Suprapubic skin (tissue), 4 donors: ENCODE results near the gene CRACDL. TPM values are rescaled to one million over a fixed set of nuclear protein-coding genes. Genes with fewer than 3 reads are reported as not detected.

Experiments used
- DNase-seq, 2 donors: peaks; one replicate each; pipeline ENCODE4 v3.0.0-alpha.2; 2019; ENCODE audit warnings: low spot score in 2 of 2
- H3K27ac ChIP-seq: fragments of 200-600 bp; sonication (generic); one replicate; pipeline ENCODE4 v1.5.1; 2019
- H3K27me3 ChIP-seq: fragments of 200-600 bp; sonication (generic); one replicate; pipeline ENCODE4 v1.5.1; 2019
- H3K36me3 ChIP-seq: fragments of 200-600 bp; sonication (generic); one replicate; pipeline ENCODE4 v1.5.1; 2019
- H3K4me1 ChIP-seq: fragments of 200-600 bp; sonication (generic); one replicate; pipeline ENCODE4 v1.5.1; 2019
- H3K4me3 ChIP-seq: fragments of 200-600 bp; sonication (generic); one replicate; pipeline ENCODE4 v1.5.1; 2019; ENCODE audit warnings: mild to moderate bottlenecking
- H3K9me3 ChIP-seq: fragments of 200-600 bp; sonication (generic); one replicate; pipeline ENCODE4 v1.5.1; 2019
- EP300 ChIP-seq: sonication (generic); formaldehyde crosslinking; IDR thresholded peaks from one replicate; pipeline ENCODE4 v1.6.1; 2017; ENCODE audit warnings: antibody characterized with exemption
- POLR2A ChIP-seq, 2 donors: fragments of 450-650 bp; IDR thresholded peaks; one replicate each; pipeline ENCODE4 v1.6.1; 2017; ENCODE audit warnings: antibody characterized with exemption in 2 of 2, mild to moderate bottlenecking in 2 of 2, moderate library complexity in 2 of 2
- POLR2AphosphoS5 ChIP-seq, 3 donors: sonication (generic); formaldehyde crosslinking; IDR thresholded peaks; one replicate each; pipeline ENCODE4 v1.6.1; 2017; ENCODE audit warnings: antibody characterized with exemption in 3 of 3
- whole genome bisulfite sequencing: methylation state at CpG from one replicate; pipeline ENCODE4 v1.1.5; 2018; 5-methylcytosine and 5-hydroxymethylcytosine counted together
- total RNA-seq, 4 donors: library from RNA; depleted of rRNA; stranded (reverse); fragments of >200 nt; gene quantifications; one replicate each; pipeline ENCODE4 v1.1.0, GENCODE V29; 2016
- TF ChIP-seq, protein P1 (sequence below), 2 donors: fragments of 200-600 bp in 1 of 2; fragments of 450-650 bp in 1 of 2; sonication (generic) in 1 of 2; IDR thresholded peaks; one replicate each; pipeline ENCODE4 v1.5.1; 2016 to 2019; ENCODE audit warnings: antibody characterized with exemption in 2 of 2, mild to moderate bottlenecking in 1 of 2, moderate library complexity in 1 of 2

The CRACDL gene
- total RNA-seq, 4 donors from 2014 or later: 5.2 to 13.0 (median 11.3) TPM

GRCh38 chr2:98842136-98842535 lies 93.9 kb downstream of the CRACDL start:
- Histone ChIP-seq H3K4me1 (no peaks in the 10 kb centered on the region), H3K36me3 (no peaks in the 10 kb centered on the region), H3K27ac (no peak overlapping the region), H3K9me3 (no peaks in the 10 kb centered on the region), H3K4me3 (no peak overlapping the region), H3K27me3 (no peaks in the 10 kb centered on the region)
- TF ChIP-seq, protein P1, sequence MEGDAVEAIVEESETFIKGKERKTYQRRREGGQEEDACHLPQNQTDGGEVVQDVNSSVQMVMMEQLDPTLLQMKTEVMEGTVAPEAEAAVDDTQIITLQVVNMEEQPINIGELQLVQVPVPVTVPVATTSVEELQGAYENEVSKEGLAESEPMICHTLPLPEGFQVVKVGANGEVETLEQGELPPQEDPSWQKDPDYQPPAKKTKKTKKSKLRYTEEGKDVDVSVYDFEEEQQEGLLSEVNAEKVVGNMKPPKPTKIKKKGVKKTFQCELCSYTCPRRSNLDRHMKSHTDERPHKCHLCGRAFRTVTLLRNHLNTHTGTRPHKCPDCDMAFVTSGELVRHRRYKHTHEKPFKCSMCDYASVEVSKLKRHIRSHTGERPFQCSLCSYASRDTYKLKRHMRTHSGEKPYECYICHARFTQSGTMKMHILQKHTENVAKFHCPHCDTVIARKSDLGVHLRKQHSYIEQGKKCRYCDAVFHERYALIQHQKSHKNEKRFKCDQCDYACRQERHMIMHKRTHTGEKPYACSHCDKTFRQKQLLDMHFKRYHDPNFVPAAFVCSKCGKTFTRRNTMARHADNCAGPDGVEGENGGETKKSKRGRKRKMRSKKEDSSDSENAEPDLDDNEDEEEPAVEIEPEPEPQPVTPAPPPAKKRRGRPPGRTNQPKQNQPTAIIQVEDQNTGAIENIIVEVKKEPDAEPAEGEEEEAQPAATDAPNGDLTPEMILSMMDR (IDR thresholded peaks at IDR 0.05): no peak
- TF ChIP-seq POLR2AphosphoS5 (IDR thresholded peaks at IDR 0.05) (no peak), POLR2A (IDR thresholded peaks at IDR 0.05) (no peak), EP300 (no peak)
- no peak for DNase-seq
- 92% methylated on average over 3 of the region's 3 CpGs for WGBS

DNA sequence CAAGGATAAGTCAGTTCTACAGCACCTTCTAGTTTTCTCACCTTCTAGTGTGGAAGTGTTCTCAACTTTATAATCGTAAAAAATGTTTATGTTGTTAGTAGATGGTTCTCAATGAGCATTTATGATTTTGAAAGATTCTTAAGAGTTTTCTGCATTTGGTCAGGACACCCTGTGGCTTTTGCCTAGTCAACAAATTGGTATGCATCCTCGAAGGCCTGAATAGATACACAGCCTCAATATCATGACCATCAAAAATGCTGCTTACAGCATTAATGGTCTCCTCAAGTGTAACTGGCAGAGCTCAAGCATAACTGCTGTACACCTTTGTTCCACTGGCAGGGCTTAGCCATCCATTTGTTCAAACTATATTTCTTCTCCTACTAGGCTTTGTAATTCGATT lies 96.7 kb downstream of the CRACDL start:
- TF ChIP-seq EP300: no peak
- no peak for TF ChIP-seq POLR2A (IDR thresholded peaks at IDR 0.05)
- TF ChIP-seq, protein P1 (IDR thresholded peaks at IDR 0.05): no peak
- TF ChIP-seq POLR2AphosphoS5 (IDR thresholded peaks at IDR 0.05): no peak
- 54% methylated on average over 3 of the region's 3 CpGs for WGBS
- Histone ChIP-seq H3K27ac (no peak overlapping the region), H3K27me3 (no peaks in the 10 kb centered on the region), H3K9me3 (no peaks in the 10 kb centered on the region), H3K4me1 (no peaks in the 10 kb centered on the region), H3K4me3 (no peak overlapping the region), H3K36me3 (no peaks in the 10 kb centered on the region)
- DNase-seq: no peak

- 62% methylated on average over 10 of the region's 10 CpGs for WGBS
- H3K27me3 ChIP-seq: no peaks in the 10 kb centered on the region
- H3K27ac ChIP-seq: no peak overlapping the region
- no peaks in the 10 kb centered on the region for H3K4me1 ChIP-seq
- DNase-seq: no peak
- no peaks in the 10 kb centered on the region for H3K36me3 ChIP-seq
- no peak overlapping the region for H3K4me3 ChIP-seq
- H3K9me3 ChIP-seq: no peaks in the 10 kb centered on the region
- no peak for TF ChIP-seq POLR2A (IDR thresholded peaks at IDR 0.05)
- no peak for TF ChIP-seq POLR2AphosphoS5 (IDR thresholded peaks at IDR 0.05)
- no peak for TF ChIP-seq EP300
- TF ChIP-seq, protein P1 (IDR thresholded peaks at IDR 0.05): no peak
Measured at GRCh38 chr2:98835831-98836385, 100.1 kb downstream of the CRACDL start.

GRCh38 chr2:98833917-98834263 lies 102.1 kb downstream of the CRACDL start:
- Histone ChIP-seq H3K9me3 (no peaks in the 10 kb centered on the region), H3K4me1 (no peaks in the 10 kb centered on the region), H3K27me3 (no peaks in the 10 kb centered on the region), H3K4me3 (no peak overlapping the region), H3K36me3 (no peaks in the 10 kb centered on the region), H3K27ac (no peak overlapping the region)
- peak in 1 of 2 donors; percentile 66 for DNase-seq
- TF ChIP-seq, protein P1 (IDR thresholded peaks at IDR 0.05): no peak
- TF ChIP-seq POLR2AphosphoS5 (IDR thresholded peaks at IDR 0.05) (no peak), POLR2A (IDR thresholded peaks at IDR 0.05) (no peak), EP300 (no peak)
- WGBS: 50% methylated on average over 2 of the region's 3 CpGs

DNA sequence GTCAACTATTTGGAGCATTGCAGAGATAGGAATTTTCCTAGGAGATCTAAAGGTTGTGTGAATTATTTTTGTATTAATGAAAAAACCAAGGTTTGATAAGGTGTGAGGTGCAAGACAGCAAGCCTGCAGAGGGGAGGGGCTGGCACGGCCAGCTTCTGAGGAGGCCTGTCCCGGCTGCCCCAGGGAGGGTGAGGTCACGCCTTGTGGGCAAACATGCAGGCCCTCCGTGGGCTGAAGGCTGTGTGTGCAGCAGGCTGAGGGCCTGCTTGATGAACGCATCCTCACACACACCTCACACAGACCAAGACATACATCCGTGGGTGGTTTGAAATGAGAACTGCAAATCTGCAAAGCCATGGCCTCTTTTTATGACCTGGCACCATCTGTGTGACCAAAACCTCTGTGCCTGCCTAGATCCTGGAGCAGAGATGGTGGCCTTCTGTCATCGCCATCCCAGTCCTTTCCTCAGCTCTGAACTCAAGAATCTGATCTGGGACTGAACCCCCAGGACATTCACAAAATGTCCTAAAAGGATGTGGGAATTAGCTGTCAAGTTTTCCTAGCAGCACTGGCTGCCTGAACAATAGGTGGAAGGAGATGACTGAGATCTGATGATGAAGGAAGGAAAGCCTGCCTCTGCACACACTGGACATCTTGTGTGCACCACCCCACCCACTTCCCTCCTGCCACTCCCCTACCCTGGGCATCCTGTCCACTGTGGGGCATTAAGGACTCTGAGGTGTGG lies 102.7 kb downstream of the CRACDL start:
- H3K27ac ChIP-seq: peak overlapping the region; percentile 37
- WGBS: 61% methylated on average over 7 of the region's 7 CpGs
- peak in 1 of 2 donors; percentile 57 for DNase-seq
- H3K36me3 ChIP-seq: no peaks in the 10 kb centered on the region
- H3K27me3 ChIP-seq: no peaks in the 10 kb centered on the region
- TF ChIP-seq POLR2A (IDR thresholded peaks at IDR 0.05): no peak
- TF ChIP-seq, protein P1 (IDR thresholded peaks at IDR 0.05): no peak
- no peak for TF ChIP-seq EP300
- no peak for TF ChIP-seq POLR2AphosphoS5 (IDR thresholded peaks at IDR 0.05)
- no peak overlapping the region for H3K4me3 ChIP-seq
- H3K4me1 ChIP-seq: no peaks in the 10 kb centered on the region
- H3K9me3 ChIP-seq: no peaks in the 10 kb centered on the region
